ENCODE measurements around the gene EIPR1.
"Not testable (repeated sequence)": the region's sequence is repeated elsewhere in the genome, so short reads cannot be mapped to it uniquely, and the experiment has no call there.

Gene EIPR1

DNA sequence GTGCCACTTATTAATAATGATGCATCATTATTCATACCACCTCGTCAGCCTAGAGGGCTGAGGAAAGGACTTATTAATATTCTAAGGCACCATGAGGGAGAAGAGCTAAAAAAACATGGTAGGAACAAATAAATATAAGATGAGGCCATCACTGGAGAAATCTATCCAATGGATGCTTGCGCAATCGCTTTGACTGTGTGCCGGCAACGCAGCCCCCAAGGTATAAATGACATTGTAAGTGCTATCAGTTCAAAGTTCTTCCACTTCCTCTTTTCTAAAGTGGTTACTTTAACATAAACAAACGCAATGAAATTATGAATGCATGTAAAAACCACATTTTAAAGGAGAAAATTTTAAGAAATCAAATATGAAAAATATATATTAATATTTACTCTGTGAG is 164.6 kb downstream of the EIPR1 start:
- no peak for DNase-seq (ENCODE audit: low read depth, low spot score)

DNA sequence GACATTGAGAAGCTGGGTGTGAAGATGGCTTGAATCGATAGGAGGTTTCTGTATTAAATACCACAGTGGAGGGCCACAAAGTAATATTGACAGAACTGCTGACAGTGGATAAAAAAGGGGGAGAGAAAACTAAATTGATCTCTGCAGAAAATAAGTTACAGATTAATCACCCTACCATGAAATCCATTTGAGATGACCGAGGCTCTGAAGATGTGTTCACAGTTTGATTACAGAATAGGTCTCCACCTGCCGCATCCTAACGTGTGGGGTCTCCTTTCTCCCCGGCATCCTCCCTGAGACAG is 165.6 kb downstream of the EIPR1 start:
- DNase-seq (ENCODE audit: low read depth, low spot score), result no peak

DNA sequence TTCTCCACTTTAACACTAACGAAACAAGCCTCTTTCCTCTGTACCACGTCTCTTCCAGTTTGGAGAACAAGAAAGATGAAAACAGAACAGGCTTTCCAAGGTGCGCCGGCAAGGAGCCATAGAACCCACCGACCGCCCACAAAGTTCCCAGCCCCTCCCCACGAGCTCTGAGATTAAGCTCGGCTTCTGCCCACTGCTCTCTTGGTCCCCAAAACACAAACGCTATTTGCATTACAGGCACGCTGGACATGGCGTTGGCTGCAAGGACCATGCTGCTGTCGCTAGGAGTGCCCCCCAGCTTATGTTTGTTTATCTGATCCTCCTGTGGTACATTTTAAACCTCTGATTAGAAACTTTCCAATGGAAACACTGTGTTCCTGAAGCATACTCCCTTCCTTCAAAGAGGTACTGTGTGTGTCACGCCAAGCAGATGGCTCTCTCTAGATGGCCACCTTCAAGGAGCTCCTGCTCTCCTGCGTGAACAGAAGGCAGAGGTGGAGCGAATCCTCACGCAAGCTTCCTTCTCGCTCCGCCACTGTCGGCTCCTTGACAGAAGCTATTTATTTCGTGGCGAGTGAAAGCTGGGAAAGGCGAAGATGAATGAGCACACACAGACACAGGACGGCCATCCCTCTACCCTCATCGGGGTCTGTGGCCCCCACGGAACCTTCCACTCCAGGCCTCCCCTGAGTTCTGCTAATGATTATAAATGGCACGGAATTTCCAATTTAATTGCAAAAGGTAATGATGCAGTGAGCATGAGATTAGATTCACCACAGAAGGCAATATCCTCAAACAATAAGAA is 166.2 kb downstream of the EIPR1 start:
- no peak for DNase-seq (ENCODE audit: low read depth, low spot score)

DNA sequence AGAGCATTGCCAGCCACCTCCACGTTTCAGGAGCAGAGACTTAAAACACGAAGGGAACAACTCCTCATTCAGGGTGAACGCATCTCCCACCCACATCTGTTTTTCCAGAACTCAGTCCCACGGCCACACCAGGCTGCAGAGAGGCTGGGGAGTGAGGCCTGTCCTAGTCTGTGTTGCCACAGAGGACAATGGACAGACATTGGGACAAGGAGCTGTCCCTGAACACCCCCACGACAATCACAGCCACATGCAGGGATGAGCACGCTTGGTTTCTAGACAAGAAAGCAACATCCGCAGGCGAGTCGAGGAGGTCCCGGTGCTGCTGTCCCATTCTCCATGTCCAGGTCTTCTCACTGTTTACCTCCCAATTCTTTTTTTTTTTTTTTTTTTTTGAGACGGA is 167.4 kb downstream of the EIPR1 start:
- DNase-seq (ENCODE audit: low read depth, low spot score), result no peak

DNA sequence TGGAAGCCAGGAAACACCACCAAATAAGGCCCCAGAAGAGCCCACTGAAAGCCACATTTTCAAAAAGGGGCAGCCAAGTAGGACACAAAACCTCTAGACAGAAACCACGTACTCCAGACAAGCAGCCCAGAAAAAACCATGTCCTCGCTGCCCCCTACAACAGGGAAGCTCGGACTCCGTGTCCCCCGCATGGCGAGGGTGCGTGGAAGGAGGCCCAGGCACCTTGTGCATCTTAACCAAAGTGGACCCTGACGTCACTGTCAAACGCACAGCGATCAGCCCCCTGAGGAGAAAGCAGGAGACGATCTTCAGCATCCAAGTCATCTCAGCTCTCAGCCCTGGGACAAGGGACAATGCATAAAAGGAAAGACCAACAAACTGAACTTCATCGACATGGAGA is 168.4 kb downstream of the EIPR1 start:
- DNase-seq (ENCODE audit: low read depth, low spot score), result no peak

DNA sequence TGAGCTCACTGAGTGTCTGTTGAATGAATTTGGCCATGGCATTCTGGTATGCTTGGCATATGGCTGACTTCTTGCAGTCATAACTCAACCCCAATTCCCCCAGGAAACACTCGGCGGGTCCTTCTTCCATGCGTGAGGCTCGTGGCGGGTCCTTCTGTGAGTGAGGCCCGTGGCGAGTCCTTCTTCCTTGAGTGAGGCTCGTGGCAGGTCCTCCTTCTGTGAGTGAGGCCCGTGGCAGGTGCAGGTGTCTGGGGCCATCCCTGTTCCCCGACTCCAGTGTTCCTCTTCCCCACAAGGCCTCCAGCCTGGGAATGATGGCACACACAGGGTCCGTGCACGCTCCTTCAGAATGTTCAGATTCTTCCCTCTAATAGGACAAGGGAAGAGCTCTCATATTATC is 169.0 kb downstream of the EIPR1 start:
- no peak for DNase-seq (ENCODE audit: low read depth, low spot score)

DNA sequence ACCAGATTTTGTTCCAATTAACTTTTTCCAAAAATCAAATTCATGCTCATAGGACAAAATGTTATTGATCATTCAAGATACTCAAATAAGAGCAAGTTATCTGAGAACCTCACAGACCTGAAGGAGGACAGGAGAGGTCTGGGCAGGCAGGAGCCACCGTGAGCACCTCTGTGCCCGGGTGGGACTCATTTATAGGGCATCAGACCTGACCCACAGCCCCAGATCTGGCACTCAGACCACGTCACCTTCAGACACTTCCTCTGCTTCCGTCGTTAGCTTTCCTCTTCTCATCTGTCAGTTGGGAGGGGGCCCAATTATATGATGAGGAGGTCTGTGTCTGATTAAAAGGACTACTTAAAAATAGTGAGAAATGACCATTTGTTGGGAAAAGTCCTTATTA is 169.4 kb downstream of the EIPR1 start:
- DNase-seq (ENCODE audit: low read depth, low spot score), result no peak

DNA sequence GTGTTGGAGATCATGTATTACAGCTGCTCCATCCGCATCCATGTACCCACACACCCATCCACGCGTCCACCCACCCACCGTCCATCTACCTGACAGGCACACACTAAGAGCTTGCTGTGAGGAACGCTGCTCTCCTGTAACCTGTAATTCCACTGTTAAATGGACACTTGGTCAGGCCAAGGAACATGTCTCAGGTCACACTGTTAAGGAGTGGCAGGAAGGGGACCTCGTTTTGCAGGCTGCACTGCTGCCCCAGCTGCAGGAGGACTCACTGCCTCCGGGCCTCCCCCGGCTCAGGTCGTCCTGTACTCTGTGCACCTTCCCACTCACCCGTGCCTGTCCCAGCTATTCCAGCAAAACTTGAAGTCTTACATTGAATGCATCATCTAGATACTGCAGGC is 170.5 kb downstream of the EIPR1 start:
- DNase-seq (ENCODE audit: low read depth, low spot score), result no peak

DNA sequence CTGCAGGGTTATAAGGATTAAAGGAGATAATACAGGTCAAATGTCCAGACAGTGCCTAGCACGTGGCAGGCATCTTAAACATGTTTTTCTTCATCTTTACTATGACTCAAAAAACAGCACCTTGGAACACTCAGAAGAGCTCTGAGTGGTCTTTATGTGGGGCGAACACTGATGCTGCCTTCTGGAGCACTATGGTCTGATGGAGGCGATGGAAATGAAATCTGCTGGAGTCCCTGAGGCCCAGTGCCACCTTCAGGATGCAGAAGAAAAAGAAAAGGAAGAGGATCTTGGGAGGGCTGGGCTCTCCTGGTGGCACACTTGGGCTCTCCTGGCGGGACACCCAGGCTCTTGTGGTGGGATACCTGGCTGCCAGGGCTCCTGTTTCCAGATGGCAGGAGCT is 171.8 kb downstream of the EIPR1 start:
- DNase-seq (ENCODE audit: low read depth, low spot score), result no peak

DNA sequence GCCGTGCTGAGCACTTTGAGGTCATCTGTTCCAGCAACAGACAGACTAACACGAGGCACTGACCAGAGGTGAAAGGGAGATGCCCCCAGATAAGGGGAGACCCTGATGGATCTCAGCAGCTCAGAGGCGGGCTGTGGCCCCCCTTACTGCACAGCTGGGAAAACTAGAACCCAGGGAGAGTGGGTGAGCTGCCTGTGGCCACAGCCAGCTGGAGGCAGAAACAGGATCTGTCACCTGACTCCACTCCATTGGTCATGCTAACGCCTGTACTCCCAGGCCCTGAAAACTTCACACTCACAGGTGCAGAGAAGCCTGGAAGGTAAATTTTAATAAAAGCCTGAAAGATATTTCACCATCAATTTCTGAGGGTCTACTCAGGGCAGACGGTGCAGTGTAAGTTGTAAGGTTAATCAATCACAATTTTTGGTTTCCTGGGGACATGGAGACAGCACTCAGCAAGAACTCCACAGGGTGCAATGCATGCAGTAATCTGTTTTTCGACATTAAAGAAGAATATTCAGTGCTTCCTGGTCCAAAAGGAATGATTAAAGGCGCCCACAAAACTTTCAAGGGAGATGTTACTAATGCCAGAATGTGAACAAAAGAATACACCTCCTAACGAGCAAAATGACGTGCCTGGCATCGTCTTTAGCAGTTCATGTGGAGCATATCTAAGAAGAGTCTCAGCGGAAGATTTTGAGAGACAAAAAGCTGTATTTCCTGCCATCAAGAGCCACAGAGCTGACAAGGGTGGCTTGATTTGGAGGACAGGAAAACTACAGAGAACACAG is 173.4 kb downstream of the EIPR1 start:
- no peak for DNase-seq (ENCODE audit: low read depth, low spot score)

DNA sequence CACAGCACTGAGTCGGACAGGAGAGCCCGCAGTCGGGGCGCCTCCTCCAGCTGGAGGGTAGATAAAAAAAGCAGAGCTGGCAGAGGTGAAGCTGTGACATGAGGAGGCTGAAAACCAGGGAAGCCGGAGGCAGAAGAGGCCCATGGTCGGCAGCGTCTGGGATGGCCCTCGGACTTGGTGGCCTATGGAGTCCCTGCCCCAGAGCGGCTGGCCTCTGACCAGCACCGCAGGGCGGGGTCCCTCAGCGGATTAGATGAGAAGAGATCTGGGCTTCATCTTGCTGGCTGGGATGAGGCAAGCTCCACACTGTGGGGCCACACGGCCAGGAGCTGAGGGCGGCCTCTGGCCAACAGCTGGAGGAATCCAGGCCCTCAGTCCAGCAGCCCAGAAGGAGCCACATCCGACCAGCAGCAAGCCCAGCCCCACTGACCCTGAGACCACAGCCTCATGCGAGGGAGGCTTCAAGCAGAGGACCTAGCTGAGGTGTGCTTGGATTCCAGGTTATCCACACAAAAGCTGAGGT is 174.1 kb downstream of the EIPR1 start:
- DNase-seq (ENCODE audit: low read depth, low spot score), result no peak

DNA sequence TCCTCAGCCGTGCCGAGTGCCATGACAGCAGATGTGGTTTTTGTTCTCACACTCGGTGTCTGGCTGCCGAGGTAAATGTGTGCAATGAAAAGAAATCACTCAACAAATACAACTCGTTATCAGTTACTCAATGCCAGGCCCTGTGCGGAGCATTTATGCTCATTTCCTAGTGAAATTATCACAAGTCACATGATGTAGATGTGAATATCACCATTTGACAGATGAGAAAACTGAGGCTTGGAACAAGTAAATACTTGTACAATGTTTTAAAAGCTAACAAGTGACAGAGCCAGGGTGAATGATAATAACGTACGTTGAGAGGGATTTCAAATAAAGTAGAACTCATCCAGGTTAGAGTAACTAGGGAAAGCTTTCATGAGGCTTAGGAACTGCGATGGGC is 174.7 kb downstream of the EIPR1 start:
- no peak for DNase-seq (ENCODE audit: low read depth, low spot score)

DNA sequence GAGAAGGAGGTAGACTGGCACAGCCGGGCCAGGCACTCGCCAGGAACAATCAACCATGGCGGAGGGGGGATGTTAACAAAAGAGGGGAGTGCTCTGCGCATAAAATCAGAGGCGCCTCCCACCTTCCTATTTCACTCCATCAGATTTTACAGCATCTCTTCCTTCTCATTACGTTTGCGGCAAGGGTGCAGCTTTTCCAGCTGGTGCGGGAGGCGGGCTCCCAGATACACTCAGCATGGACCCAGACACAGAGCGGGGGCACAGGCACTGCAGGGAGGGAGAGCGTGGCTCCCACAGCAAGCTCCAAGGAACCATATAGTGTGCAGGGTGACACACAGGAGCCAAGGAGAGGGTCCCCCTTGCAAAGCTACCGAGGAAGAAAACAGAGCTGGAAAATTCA is 176.3 kb downstream of the EIPR1 start:
- no peak for DNase-seq (ENCODE audit: low read depth, low spot score)

DNA sequence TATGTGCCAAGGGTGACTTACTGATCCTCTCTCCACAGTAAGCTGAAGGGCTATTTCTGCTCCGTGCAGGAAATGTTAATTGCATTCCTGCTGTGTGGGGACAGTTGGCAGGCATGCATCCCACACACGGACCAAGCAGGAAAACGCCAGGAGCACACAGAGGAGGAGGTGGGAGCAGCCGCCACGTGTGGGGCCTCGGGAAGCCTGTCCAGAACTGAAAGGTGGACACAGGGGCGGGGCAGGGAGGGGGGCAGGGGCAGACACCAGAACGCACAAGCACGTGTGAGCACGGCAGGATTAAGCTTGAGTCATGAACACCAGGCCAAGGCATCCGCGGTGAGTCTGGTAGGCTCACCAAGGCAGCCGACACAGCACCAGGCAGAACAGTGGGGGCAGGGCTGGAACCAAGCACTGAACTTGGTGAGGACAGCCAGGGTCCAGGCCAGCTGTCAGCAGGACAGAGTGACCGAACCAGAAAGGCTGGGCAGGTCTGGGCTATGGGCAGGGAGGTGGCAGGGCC is 177.1 kb downstream of the EIPR1 start:
- DNase-seq (ENCODE audit: low read depth, low spot score), result no peak

DNA sequence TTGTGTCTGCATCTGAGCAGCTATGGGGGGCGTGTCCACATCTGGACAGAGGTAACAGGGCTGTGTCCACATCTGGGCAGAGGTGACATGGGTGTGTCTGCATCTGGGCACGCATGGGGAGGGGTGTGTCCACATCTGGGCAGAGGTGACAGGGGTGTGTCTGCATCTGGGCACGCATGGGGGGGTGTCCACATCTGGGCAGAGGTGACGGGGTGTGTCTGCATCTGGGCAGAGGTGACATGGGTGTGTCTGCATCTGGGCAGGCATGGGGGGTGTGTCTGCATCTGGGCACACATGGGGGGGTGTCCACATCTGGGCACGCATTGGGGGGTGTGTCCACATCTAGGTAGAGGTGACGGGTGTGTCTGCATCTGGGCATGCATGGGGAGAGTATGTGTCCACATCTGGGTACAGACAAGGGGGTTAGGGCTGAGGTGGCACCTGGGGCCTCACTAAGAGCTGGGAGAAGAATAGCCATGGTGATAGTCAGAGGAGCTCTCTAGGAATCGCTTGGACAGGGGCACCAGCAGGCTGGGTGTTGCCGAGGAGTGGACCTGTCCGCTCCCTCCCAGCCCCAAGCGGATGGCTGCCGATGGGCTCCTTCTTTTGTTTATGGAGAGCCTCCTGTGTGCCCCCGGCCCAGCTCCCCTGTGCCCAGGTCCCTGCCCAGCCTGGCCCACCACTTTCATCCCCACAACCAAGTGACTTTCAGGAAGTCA is 177.8 kb downstream of the EIPR1 start:
- no peak for DNase-seq (ENCODE audit: low read depth, low spot score)

DNA sequence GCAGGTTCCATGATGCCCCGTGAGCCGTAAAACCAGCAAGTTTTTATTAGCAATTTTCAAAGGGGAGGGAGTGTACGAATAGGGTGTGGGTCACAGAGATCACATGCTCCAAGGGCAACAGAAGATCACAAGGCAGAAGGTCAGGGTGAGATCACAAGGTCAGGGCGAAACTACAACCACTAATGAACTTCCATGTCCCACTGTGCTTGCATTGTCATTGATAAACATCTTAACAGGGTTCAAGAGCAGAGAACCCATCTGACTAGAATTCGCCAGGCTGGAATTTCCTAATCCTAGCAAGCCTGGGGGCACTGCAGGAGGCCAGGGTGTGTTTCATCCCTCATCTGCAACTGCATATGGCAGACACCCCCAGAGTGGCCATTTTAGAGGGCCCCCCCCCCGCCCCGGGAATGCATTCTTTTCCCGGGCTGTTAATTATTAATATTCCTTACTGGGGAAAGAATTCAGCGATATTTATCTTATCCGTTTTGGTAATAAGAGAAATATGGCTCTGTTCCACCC is 178.9 kb downstream of the EIPR1 start:
- DNase-seq (ENCODE audit: low read depth, low spot score), result not testable (repeated sequence)

DNA sequence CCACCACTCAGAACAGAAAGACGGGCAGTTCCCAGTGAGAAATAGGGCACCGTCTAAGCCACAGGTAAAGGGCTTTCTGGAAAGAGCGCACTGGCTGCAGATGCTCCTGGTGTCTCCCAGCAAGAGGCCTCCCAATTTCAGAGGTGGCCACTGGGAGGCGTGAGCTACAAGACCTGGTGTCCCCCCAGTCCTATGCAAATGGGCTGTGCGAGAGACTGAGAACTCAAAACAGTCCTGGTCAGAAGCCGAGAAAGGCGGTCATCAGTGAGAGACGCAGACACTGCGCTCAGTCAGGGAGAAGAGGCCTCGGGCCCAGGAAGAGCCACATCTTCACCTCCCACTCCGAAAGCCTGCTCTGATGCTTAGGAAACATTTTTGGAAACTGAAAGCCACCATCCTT is 179.5 kb downstream of the EIPR1 start:
- DNase-seq (ENCODE audit: low read depth, low spot score), result no peak

DNA sequence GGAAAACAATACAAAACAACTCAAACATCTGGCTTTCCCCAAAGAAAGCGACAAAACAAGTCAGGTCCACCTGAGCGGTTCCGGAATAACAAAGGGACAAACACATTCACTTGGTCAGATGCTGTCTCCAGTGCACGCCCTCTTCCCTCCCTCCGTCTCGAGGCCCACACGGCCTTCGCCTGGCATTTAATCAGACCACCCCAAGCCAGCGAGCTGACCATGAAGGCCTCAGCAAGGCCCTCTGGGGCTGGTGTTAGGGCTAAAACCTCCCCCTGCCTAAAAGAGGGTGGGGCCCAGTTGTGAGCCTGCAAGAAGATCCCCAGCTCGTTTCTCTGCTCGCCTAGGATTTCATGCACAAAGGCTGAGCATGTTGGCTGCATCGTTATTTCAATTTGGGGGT is 180.3 kb downstream of the EIPR1 start:
- DNase-seq (ENCODE audit: low read depth, low spot score), result no peak

DNA sequence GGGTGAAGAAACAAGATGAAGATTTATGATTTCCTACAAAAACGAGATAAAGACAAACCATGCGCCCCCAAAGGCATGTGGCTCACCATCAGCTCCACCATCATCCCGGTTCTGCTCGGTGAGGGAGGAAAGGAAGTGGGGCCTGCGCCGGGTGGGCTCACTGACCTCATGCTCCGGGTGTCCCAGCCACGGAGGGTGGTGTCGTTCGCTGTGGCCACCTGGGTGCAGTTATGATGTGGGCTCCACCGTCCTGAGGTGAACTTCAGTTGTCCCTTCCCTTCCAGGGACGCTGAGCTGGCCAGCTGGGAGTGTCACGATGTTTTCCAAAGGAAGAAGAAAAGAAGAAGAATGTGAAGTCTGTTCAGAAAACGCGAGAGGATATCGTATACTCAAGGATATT is 180.9 kb downstream of the EIPR1 start:
- no peak for DNase-seq (ENCODE audit: low read depth, low spot score)

DNA sequence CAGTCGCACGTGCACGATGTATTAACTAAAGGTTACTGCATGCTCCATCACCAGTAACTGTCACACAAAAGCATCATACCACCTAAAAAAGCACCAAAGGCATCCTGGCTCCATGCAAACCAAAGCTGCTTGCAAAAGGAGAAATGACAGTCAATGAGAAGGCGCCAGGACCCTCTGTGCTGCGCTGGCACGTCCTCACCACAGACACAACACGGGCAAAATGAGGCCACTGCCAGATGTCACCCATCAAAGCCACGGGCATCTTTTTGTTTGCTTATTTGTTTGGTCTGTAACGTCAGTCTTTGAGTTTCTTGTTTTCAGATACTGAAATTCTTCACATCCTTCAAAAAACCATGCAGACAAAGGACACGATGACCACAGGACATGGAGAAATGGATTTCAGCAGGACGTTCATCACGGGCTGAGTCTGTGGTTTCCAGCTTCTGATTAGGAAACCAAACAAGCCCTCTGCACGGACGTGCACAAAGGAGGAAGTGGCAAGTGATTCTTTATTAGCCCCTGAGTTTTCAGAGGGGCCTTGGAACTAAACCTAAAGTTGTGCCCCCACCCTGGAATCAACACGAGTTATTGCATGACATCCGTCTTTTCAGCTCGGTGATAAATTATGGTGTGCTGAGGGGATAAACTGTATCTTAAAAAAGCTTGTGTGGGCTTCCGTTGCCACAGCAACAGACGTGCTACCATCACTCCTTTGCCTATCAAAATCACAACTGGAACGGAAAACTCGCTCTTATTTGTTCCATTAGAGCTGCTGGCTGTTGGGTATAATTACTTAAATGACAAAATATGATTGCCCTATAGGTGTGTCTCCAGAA is 181.8 kb downstream of the EIPR1 start:
- DNase-seq (ENCODE audit: low read depth, low spot score), result no peak

DNA sequence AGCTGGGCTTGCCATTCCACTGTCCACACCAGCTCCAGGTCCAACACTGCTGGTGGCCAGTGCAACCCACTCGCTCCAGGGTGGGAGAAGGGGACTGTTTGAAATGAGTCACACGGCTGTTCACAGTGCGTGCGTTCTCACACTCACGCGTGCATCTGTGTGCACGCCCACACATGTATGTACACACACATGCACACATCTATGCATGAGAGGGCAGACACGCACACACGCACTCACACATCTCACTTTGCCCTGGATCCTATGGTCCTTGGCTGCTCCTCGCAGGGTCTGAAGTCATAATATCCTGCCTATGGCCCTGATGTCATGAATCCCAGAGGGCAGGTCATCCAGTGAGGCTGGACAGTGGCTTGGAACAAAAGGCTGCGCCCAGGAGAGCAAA is 182.8 kb downstream of the EIPR1 start:
- no peak for DNase-seq (ENCODE audit: low read depth, low spot score)

Measured in activated naive CD8-positive, alpha-beta T cell treated with anti-CD3 and anti-CD28 coated beads, Interleukin-2, amount 50 U/mL, for 16 hours (primary cell).